ENCODE results near the gene KAZN.
"Not testable (repeated sequence)": the region's sequence is repeated elsewhere in the genome, so short reads cannot be mapped to it uniquely, and the experiment has no call there.

Gene KAZN

DNA sequence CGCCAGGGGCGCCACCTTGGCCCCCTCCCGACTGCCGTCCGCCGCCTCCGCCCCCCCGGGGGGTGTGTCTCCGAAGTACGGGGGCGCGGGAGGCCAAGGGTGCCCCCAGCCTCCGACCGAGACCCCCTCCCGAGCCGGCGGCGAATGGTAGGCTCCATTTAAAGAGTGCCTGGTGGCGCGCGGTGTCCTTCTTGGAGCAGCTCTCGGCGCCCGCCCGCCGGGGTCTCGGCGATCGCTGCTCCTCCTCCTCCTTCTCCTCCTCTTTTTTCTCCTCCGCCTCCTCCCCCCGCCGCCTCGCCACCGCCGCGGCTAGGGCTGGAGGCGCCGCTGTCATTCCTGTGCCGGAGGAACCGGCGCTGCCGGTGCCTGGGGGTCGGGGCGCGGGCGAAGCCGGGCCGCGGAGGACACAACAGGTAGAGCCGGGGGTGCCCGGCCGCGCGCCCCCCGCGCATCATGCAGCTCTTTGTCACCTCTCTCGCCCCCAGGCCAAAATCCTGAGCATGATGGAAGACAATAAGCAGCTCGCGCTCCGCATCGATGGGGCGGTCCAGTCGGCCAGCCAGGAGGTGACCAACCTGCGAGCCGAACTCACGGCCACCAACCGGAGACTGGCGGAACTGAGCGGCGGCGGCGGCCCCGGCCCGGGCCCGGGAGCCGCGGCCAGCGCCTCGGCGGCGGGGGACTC is at the start of gene KAZN:
Gene KAZN, plus strand, starts transcription at position 188 of the 685 bp plus-strand sequence.
- DNase-seq (ENCODE audit: low read depth in 2 of 2): no peak

GRCh38 chr1:14549897-14550620 is 48.4 kb upstream of the KAZN start:
- no peak for DNase-seq (ENCODE audit: low read depth in 2 of 2)

DNA sequence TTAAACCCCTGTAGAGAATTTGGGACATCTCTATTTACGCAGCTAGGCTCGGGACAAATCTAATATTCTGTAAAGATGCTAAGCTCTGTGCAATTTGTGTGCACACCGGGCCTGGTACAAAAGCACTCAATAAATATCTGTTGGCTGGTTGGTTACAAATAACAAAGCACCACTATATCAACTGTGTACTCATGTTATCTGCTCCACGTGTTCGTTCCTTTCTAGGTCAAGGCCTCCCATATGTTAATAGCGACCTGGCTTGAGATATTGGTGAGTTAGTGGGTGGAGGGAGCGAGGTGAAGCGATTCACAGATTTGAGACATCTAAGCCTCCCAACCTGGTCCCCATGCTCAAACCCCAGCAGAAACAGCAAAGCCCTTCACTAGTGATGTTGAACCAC is 47.1 kb upstream of the KAZN start:
- DNase-seq (ENCODE audit: low read depth in 2 of 2): no peak

- DNase-seq (ENCODE audit: low read depth in 2 of 2): no peak
Measured at GRCh38 chr1:14552246-14552965, 46.1 kb upstream of the KAZN start.

- DNase-seq (ENCODE audit: low read depth in 2 of 2): no peak
Measured at GRCh38 chr1:14553711-14554110, 44.8 kb upstream of the KAZN start.

DNA sequence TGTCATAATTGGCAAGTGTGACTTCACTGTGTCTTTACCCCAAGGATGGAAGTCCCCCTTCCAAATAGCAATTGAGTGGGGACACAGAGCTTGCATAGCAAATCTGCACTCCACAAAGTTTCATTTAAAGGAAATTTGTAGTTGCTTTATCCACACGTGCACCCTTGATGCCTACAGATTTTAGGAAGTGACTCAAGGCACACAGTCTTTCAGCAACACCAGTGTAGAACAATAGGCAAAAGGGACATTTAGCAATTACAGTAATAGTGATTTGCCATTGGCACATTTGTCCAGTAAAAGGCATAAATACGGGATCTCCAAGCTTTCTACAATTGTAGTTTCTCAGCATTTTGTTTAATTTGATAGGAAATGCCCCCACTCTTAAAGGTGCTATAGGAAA is 43.4 kb upstream of the KAZN start:
- DNase-seq (ENCODE audit: low read depth in 2 of 2): no peak

GRCh38 chr1:14561014-14561693 is 37.3 kb upstream of the KAZN start:
- no peak for DNase-seq (ENCODE audit: low read depth in 2 of 2)

- no peak for DNase-seq (ENCODE audit: low read depth in 2 of 2)
Measured at GRCh38 chr1:14565090-14565489, 33.4 kb upstream of the KAZN start.

DNA sequence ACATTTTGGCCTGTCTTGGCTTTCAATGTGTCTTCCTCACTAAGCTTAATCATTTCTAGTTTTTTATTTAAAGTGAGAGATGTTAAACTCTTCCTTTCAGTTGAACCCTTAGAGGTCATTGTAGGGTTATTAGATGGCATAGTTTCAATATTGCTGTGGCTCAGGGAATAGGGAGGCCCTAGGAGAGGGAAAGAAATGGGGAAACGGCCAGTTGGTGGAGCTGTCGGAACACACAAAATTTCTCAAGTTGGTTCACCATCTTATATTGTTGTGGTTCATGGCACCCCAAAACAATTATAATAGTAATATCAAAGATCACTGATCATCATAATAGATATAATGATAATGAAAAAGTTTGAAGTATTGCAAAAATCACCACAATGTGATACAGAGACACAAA is 31.4 kb upstream of the KAZN start:
- no peak for DNase-seq (ENCODE audit: low read depth in 2 of 2)

DNA sequence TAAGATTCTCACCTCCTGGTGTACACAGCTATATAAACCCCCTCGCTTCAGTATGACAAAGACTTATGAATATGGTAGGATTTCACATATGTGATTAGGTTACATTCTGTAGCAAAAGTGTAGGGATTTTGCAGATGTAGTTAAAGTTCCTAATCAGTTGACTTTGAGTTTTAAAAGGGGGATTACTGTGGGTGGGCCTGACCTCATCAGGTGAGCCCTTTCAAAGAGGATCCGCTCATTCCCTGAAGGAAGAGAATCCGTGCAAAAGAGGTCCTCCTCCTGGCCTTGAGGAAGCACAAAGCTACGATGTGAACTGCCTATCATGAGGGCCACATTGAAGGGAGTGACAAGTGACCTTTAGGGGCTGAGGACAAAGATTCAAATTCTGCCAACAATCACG is 30.6 kb upstream of the KAZN start:
- DNase-seq (ENCODE audit: low read depth in 2 of 2): no peak

- no peak for DNase-seq (ENCODE audit: low read depth in 2 of 2)
Measured at GRCh38 chr1:14568716-14569355, 29.6 kb upstream of the KAZN start.

DNA sequence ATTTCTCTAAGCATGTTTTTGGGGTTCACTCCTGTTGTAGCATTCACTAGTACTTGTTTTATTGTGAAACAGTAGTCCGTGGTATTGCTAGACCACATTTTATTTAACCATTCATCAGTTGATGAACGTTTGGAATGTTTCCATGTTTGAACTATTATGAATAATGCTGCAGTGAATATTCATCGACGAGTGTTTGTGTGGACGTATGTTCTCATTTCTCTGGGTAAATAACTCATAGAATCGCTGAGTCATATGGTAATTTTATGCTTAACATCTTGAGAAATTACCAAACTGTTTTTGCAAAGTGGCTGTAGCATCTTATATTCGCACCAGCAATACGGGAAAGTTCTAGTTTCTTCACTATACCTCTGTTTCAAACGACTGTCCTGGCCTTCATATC is 28.0 kb upstream of the KAZN start:
- DNase-seq (ENCODE audit: low read depth in 2 of 2): no peak

DNA sequence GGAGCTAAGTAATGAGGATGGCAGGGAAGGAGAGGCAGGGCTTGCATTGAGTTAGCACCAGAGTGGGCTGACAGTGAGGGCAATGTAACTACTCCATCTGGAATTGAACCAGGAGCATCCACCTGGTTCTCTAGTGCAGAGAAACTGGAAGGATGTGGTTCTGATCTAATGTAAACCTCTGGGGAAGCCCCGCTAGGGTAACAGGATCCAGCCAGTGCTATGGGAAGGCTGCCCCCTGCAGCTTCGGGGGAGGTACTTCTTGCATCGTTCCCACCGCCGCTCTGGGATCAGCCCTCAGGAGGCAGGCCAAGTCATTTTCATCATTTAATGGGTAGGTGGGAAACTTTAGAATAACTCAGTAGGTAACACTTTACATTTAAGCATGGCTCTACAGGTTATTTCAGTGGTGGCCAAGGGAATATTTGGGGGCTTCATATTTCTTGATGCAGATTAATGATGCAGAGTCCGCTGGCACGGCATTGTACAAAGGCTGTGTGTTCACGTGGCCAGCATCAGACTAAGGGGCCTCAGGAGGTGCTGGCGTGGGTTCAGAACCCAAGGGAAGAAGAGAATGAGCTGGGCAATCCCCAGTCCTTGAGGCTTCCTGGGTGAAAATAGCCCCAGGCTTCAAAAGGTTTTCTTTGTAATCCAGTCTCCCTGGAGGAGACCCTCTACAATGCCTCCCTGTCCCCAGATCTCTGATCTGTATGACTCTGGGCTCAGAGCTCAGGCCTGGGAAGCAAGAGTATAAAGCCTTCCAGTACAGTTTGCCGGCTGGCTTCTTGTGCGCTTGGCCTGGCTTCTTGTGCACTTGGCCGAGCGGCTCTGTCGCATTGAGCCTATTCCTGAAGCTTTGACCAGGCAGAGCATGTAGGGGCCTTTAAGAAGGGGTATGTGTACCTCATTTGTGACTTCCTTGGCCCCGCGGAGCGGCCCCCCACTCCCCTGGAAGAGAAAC is 26.4 kb upstream of the KAZN start:
- DNase-seq (ENCODE audit: low read depth in 2 of 2): no peak

DNA sequence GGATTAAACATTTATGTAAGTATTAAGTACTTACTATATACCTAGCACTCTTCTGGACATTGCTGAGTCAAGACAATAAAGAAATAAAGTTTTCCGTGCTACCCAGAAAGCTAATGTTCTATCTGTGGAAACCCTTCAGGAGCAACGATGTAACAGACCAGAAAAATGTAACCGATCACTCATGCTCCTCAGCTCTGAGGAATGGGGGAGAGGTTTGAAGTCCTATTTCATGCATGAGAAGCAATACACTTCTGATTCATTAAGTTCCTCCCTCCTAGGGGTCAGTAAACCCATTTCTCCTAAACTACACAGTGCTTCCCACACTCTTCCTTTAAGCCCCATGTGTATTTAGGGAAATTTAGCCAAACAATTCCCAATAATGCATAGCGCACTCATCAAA is 25.6 kb upstream of the KAZN start:
- DNase-seq (ENCODE audit: low read depth in 2 of 2): no peak

- DNase-seq (ENCODE audit: low read depth in 2 of 2): no peak
Measured at GRCh38 chr1:14576155-14576554, 22.3 kb upstream of the KAZN start.

DNA sequence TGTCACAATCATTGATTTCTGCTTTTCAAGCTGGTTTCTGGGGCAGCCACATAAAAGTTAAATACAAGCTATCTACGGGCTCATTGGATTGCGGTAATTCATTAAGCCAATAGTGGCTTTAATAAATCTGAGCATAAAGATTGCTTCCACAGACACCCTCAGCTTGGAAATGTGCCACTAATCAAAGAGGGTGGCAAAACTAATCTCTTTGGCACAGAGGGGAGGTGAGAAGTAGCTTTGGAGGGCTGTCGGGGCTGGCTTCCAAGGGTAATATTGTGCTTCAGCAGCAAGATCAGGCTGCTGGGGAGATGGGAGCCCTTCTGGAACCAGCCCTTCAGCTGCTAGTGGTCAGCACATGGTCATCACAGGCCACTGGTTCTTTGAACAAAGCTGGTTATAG is 21.2 kb upstream of the KAZN start:
- DNase-seq (ENCODE audit: low read depth in 2 of 2): no peak

DNA sequence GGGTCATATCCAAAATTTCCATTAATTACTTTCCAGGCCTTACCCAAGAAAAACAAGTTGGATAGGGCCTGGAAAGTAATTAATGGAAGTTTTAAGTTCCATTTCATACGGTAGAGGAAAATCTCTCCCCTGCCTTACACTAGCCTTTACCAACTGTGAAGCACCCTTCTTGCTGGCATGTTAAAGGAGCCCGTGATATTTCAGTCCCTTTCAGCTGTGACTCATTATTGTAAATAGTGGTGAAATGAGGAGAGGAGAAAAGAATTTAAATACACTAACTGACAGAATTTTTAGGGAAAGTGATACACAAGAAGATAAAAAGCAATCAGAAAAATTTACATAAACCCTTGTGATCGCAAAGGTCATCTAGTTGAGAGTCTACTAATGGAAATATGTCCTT is 20.3 kb upstream of the KAZN start:
- DNase-seq (ENCODE audit: low read depth in 2 of 2): no peak

DNA sequence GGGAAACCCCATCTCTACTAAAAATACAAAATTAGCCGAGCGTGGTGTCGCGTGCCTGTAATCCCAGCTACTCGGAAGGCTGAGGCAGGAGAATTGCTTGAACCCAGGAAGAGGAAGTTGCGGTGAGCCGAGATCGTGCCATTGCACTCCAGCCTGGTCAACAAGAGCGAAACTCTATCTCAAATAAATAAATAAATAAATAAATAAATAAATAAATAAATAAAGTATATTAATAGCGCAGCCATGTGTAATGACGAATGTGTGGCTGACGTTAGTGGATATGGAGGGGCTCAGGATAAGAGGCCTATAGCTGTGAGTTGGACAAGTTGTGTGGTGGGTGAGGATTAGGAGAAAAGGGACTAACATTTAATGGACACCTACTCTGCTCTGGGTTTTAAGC is 18.2 kb upstream of the KAZN start:
- DNase-seq (ENCODE audit: low read depth in 2 of 2): not testable (repeated sequence)

GRCh38 chr1:14580986-14581385 is 17.5 kb upstream of the KAZN start:
- no peak for DNase-seq (ENCODE audit: low read depth in 2 of 2)

GRCh38 chr1:14583788-14584187 is 14.7 kb upstream of the KAZN start:
- DNase-seq (ENCODE audit: low read depth in 2 of 2): no peak

DNA sequence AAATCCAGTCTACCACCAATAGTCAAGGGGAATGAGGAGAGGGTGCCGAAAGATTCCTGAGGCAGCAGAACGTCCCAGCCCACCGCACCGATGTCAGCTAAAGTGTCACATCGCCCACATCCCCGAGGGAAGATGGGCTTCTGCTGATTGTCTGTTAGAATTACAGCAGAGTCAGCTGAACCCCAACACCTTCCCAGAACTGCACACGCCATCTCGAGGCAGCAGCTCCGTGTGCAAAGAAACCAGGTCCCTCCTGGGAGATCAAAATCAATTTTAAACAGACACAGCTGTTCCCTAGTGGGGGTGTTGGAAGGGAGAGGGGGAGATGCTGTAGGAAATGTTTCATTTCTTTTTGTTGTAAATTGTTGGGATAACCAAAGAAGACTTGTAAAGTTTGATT is 12.8 kb upstream of the KAZN start:
- no peak for DNase-seq (ENCODE audit: low read depth in 2 of 2)

Data from stimulated activated CD8-positive, alpha-beta memory T cell treated with anti-CD3 and anti-CD28 coated beads, Interleukin-2, amount 100 ng/mL, for 48 hours (primary cell).